Epithelial cell of proximal tubule (primary cell): ENCODE results near the gene CXXC5. TPM values are rescaled to one million over a fixed set of nuclear protein-coding genes. Genes with fewer than 3 reads are reported as not detected.

Experiments used
- DNase-seq: peaks from one replicate; pipeline ENCODE4 v3.0.0-alpha.2; 2011; ENCODE audit warnings: low read depth
- H3K4me3 ChIP-seq: 2 replicates; pipeline ENCODE4 v1.5.1; 2011; ENCODE audit warnings: low read depth, mild to moderate bottlenecking, low read length
- total RNA-seq: library from RNA; depleted of rRNA; stranded (reverse); fragments of >200 nt; gene quantifications from 2 replicates; pipeline ENCODE4 v1.2.3, GENCODE V29; 2015
- TF ChIP-seq, protein P1 (sequence below): conservative IDR thresholded peaks from 2 replicates; pipeline ENCODE4 v1.5.1; 2012; ENCODE audit warnings: low read depth, mild to moderate bottlenecking, low read length

The CXXC5 gene
- total RNA-seq, 1 donor from 2014 or later = 56.4 TPM

DNA sequence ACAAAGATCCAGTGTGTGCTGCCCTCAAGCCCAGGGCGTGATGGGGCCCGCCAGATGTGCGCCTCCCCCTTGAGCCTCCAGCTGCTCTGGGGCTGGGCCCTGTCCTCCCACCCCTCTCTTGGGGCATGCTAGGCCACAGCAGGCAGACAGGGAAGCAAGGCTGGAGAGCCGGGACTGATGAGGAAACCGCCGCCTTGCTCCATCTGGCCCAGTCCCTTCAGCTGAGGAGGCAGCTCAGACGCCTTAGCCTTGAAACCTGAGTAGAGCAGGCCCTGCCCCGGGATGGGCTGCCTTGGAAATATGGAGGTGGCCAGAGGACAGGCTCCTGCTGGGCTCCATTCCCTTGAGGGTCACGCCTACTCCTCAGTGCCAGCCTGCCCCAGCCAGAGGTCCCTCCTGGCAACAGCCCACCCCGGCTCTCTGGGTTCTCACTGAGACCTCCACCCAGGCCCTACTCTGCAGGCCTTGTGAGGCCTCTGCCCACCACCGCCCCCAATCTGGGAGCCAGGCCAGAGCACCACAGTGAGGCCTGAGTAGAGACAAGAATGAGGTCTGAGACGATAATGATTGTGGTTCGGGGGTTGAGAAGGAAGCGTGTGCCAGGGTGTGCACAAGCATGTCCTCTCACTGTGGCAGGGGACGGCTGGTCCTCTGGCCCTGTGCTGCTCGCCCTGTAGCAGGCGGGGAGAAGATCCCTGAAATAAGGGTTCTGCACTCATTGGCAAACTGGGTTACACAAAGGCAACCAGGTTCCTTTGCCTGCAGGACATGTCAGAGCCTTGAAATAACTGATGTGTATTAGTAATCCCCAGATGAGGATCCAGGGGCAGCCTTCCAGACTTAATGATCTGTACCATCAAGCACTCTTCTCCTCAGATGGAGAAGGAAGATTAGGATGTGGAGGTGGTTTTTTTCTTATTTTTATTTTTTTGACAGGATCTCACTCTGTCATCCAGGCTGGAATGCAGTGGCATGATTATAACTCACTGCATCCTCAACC, 30.9 kb downstream of the CXXC5 start:
- no peak for DNase-seq
- H3K4me3 ChIP-seq = no peak overlapping the region

GRCh38 chr5:139680368-139681111, 32.4 kb downstream of the CXXC5 start:
- TF ChIP-seq, protein P1, sequence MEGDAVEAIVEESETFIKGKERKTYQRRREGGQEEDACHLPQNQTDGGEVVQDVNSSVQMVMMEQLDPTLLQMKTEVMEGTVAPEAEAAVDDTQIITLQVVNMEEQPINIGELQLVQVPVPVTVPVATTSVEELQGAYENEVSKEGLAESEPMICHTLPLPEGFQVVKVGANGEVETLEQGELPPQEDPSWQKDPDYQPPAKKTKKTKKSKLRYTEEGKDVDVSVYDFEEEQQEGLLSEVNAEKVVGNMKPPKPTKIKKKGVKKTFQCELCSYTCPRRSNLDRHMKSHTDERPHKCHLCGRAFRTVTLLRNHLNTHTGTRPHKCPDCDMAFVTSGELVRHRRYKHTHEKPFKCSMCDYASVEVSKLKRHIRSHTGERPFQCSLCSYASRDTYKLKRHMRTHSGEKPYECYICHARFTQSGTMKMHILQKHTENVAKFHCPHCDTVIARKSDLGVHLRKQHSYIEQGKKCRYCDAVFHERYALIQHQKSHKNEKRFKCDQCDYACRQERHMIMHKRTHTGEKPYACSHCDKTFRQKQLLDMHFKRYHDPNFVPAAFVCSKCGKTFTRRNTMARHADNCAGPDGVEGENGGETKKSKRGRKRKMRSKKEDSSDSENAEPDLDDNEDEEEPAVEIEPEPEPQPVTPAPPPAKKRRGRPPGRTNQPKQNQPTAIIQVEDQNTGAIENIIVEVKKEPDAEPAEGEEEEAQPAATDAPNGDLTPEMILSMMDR = no peak
- no peak for DNase-seq

More for the DNA sequence above, 30.9 kb downstream of the CXXC5 start:
- TF ChIP-seq, protein P1 = no peak

GRCh38 chr5:139681112-139681458, 32.9 kb downstream of the CXXC5 start:
- H3K4me3 ChIP-seq = no peak overlapping the region
- DNase-seq = no peak
- TF ChIP-seq, protein P1 = no peak

More at GRCh38 chr5:139680368-139681111, 32.4 kb downstream of the CXXC5 start:
- no peak overlapping the region for H3K4me3 ChIP-seq

- DNase-seq = no peak
- no peak overlapping the region for H3K4me3 ChIP-seq
- TF ChIP-seq, protein P1 = no peak
Measured at GRCh38 chr5:139681466-139681865, 33.3 kb downstream of the CXXC5 start.

DNA sequence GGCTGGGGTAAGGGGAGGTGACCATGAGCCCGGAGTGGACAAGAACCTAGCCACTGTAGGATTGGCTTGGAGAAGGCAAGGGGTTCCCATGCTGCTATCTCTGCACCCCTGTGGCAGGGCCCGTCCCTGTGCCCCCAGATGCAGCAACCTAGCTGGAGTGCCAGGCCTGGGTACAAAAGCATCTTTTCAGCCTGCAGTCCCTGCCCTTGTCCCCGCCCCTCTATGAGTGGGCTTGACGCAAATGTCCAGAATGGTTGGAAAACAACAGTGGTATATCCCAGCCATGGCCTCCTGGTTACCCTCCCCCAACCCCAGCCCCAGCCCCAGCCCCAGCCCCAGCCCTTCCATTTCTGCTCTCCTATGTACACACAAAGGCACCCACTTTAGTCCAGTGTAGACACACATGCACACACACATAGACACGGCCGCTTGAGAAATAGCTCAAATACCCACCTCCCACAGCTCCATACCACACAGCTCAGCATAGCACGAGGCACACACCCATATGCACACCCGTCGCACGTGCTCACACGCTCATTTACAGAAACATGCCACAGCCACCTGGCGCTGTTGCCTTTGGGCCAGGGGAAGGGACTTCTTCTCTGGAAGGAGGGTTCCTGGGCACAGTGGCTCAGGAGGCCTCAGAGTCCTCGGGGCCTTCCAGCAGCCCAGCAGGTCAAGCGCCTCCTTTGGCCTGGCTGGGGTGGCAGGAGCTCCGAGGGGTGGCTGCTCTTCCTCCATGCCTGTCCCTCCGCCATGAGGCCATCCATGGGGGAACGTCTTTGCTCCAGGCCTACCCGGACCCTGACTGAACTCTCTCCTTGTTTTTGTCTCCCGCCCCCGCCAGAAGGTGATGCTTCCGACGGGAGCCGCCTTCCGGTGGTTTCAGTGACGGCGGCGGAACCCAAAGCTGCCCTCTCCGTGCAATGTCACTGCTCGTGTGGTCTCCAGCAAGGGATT, 34.1 kb downstream of the CXXC5 start:
- no peak for DNase-seq
- H3K4me3 ChIP-seq = no peak overlapping the region
- TF ChIP-seq, protein P1 = no peak
